SH-SY5Y (cell line): ENCODE results near the gene OTULIN.

Experiments used
- GATA2 ChIP-seq: IDR thresholded peaks from 2 replicates; pipeline ENCODE4 v1.6.1; 2011; ENCODE audit warnings: mild to moderate bottlenecking, low read depth, low read length
- GATA3 ChIP-seq: IDR thresholded peaks from 2 replicates; pipeline ENCODE4 v1.6.1; 2011; ENCODE audit warnings: low read depth, mild to moderate bottlenecking, low read length, moderate library complexity

DNA sequence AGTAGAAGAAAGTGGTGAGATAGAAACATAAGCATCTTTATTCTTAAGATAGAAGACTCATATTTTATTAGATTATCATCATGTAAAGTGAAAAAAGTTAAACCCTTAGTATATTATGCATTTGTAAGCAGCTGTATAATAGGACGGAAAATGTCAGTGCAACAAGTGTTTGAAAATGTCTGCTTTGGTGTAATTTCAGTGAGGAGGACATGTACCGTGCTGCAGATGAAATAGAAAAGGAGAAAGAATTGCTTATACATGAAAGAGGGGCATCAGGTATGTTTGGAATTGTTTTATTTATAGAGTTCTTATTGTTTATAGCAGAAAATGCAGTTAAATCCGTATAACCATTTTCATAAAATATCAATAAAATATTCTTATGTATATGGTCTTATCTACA is 8.9 kb downstream of the OTULIN start:
- TF ChIP-seq GATA2 (no peak), GATA3 (no peak)
